GM12878 (cell line): ENCODE results near the gene ZMIZ1. TPM values are rescaled to one million over a fixed set of nuclear protein-coding genes. Genes with fewer than 3 reads are reported as not detected.

Experiments
- ATAC-seq: fragments of 200-7000 bp; cut with Tn5 transposase; 3 replicates; pipeline ENCODE4 v1.9.1; 2020; ENCODE audit warnings: mild to moderate bottlenecking, moderate library complexity
- BruUV-seq: library from RNA; stranded (reverse); fragments of 400-500 nt; replicated peaks from 2 replicates; lab custom pipeline; 2021; lab: Mats Ljungman, UMichigan
- CTCF ChIA-PET: fragments of 300-600 bp; sonication (Branson Sonifier 250); formaldehyde crosslinking; extraction: SDS; loops from one replicate; lab custom pipeline; 2021; ENCODE audit warnings: inconsistent platforms; lab: Yijun Ruan, JAX
- POLR2A ChIA-PET: fragments of 350-600 bp; formaldehyde crosslinking; extraction: SDS; loops from one replicate; lab custom pipeline; 2021; ENCODE audit warnings: inconsistent platforms; lab: Charles Lee
- RAD21 ChIA-PET: fragments of 300-600 bp; sonication (Branson Sonifier 250); formaldehyde crosslinking; loops from one replicate; lab custom pipeline; 2023; ENCODE audit warnings: antibody characterized with exemption; ENCODE audit not compliant: unreplicated experiment; lab: Charles Lee
- SMC1A ChIA-PET: fragments of 300-600 bp; sonication (Branson Sonifier 250); formaldehyde crosslinking; loops from one replicate; lab custom pipeline; 2023; ENCODE audit not compliant: unreplicated experiment, uncharacterized antibody; lab: Charles Lee
- DNase-seq: peaks from one replicate; pipeline ENCODE4 v3.0.0-alpha.2; 2011; ENCODE audit warnings: low read depth, low spot score
- FAIRE-seq: peaks from 3 replicates; lab custom pipeline; 2011; peaks lifted over from hg19 to GRCh38; lab: Jason Lieb, UNC
- H2AFZ ChIP-seq: 2 replicates; pipeline ENCODE4 v1.6.0; 2011; ENCODE audit warnings: low read depth, low read length, control low read depth; ENCODE audit not compliant: control insufficient read depth
- H3K27ac ChIP-seq: 2 replicates; pipeline ENCODE4 v1.5.1; 2011; ENCODE audit warnings: control low read depth; ENCODE audit not compliant: control insufficient read depth, insufficient read depth
- H3K27me3 ChIP-seq, 2 experiments: replicated peaks in 1 of 2; 2 replicates each; pipeline versions ENCODE4 v1.6.0 to v1.6.1; 2011; ENCODE audit warnings: low read length in 1 of 2; ENCODE audit not compliant: control insufficient read depth in 2 of 2, insufficient read depth in 2 of 2
- H3K36me3 ChIP-seq, 2 experiments: 2 replicates each; pipeline ENCODE4 v1.5.1; 2011; ENCODE audit warnings: low read length in 1 of 2; ENCODE audit not compliant: control insufficient read depth in 2 of 2, insufficient read depth in 2 of 2
- H3K4me1 ChIP-seq: 2 replicates; pipeline ENCODE4 v1.6.1; 2011; ENCODE audit warnings: mild to moderate bottlenecking, low read length, moderate library complexity, mixed read lengths; ENCODE audit not compliant: control insufficient read depth, insufficient read depth
- H3K4me2 ChIP-seq: 2 replicates; pipeline ENCODE4 v1.6.0; 2011; ENCODE audit warnings: control low read depth; ENCODE audit not compliant: control insufficient read depth, insufficient read depth
- H3K4me3 ChIP-seq: fragments of 200-600 bp; sonication (generic); 2 replicates; pipeline ENCODE4 v1.5.1; 2016
- H3K79me2 ChIP-seq: 2 replicates; pipeline ENCODE4 v1.6.0; 2011; ENCODE audit warnings: low read length; ENCODE audit not compliant: control insufficient read depth, insufficient read depth
- H3K9ac ChIP-seq: 2 replicates; pipeline ENCODE4 v1.8.0; 2011; ENCODE audit warnings: low read length, control low read depth, mixed read lengths; ENCODE audit not compliant: control insufficient read depth, insufficient read depth
- H3K9me3 ChIP-seq: replicated peaks from 3 replicates; pipeline ENCODE4 v1.5.1; 2011; ENCODE audit warnings: mild to moderate bottlenecking, low read length; ENCODE audit not compliant: control insufficient read depth, insufficient read depth
- H4K20me1 ChIP-seq: 2 replicates; pipeline ENCODE4 v1.6.0; 2011; ENCODE audit not compliant: control insufficient read depth, insufficient read depth
- CBFB ChIP-seq: IDR thresholded peaks from 2 replicates; pipeline ENCODE4 v1.6.1; 2016; ENCODE audit warnings: antibody characterized with exemption, low read depth
- CBX3 ChIP-seq: fragments of 200-600 bp; sonication (generic); IDR thresholded peaks from 2 replicates; pipeline ENCODE4 v1.6.1; 2016; ENCODE audit warnings: low read depth, borderline replicate concordance
- DPF2 ChIP-seq: fragments of 450-650 bp; IDR thresholded peaks from 2 replicates; pipeline ENCODE4 v1.6.1; 2017; ENCODE audit warnings: mild to moderate bottlenecking
- EED ChIP-seq: sonication (generic); IDR thresholded peaks from 2 replicates; pipeline ENCODE4 v1.6.1; 2016; ENCODE audit warnings: antibody characterized with exemption, low read depth
- JUNB ChIP-seq: IDR thresholded peaks from 2 replicates; pipeline ENCODE4 v1.6.1; 2016; ENCODE audit warnings: antibody characterized with exemption, mild to moderate bottlenecking
- LARP7 ChIP-seq: fragments of 450-650 bp; IDR thresholded peaks from 2 replicates; pipeline ENCODE4 v1.6.1; 2017; ENCODE audit warnings: mild to moderate bottlenecking
- NFXL1 ChIP-seq: fragments of 450-650 bp; IDR thresholded peaks from 2 replicates; pipeline ENCODE4 v1.6.1; 2017; ENCODE audit warnings: antibody characterized with exemption, mild to moderate bottlenecking, borderline replicate concordance
- RELA ChIP-seq: fragments of 450-650 bp; IDR thresholded peaks from 2 replicates; pipeline ENCODE4 v1.8.0; 2014; ENCODE audit warnings: borderline replicate concordance; ENCODE audit not compliant: partially characterized antibody
- SP1 ChIP-seq: IDR thresholded peaks from one replicate; pipeline ENCODE4 v1.6.1; 2011; ENCODE audit warnings: low read depth, low read length
- ZNF207 ChIP-seq: fragments of 450-650 bp; IDR thresholded peaks from 2 replicates; pipeline ENCODE4 v1.6.1; 2014; ENCODE audit warnings: antibody characterized with exemption, mild to moderate bottlenecking, borderline replicate concordance
- WGBS: methylation state at CpG from one replicate; pipeline ENCODE4 v1.1.6; 2016; ENCODE audit warnings: low lambda C conversion rate; ENCODE audit not compliant: insufficient replicate concordance, insufficient coverage; ENCODE audit errors: missing lambda C conversion rate; 5-methylcytosine and 5-hydroxymethylcytosine counted together
- in situ Hi-C: fragments of 300-500 bp; cut with MboI; formaldehyde crosslinking; loops from 9 replicates; pipeline ENCODE4 v1.14.3; 2018; ENCODE audit warnings: mixed read lengths
- intact Hi-C: fragments of 100-400 bp; cut with micrococcal nuclease; formaldehyde crosslinking; loops from one replicate; pipeline ENCODE4 v1.14.2; 2022; ENCODE audit not compliant: unreplicated experiment
- polyA plus RNA-seq, 11 experiments: library from polyadenylated mRNA; depleted of rRNA in 4 of 11; unstranded in 6 of 11; stranded (reverse) in 5 of 11; fragments of >200 nt; fragmentation: Nextera tagmentation in 4 of 11; fragmentation: Illumina TruSeq in 1 of 11; extraction: Ambion mirVana in 4 of 11; extraction: Trizol in 1 of 11; gene quantifications; 1 replicate in 1 of 11; 2 replicates in 10 of 11; pipeline versions ENCODE4 v1.2.1 to v1.2.3, GENCODE V29; 2011 to 2016; ENCODE audit warnings: inconsistent platforms in 2 of 11, missing spikeins in 2 of 11, low read depth in 1 of 11
- total RNA-seq, 4 experiments: library from RNA; depleted of rRNA in 3 of 4; stranded (reverse); fragments of >200 nt in 3 of 4; fragmentation: Illumina TruSeq in 1 of 4; extraction: Trizol in 1 of 4; gene quantifications; 2 replicates each; pipeline versions ENCODE4 v1.2.1 to v1.2.3, GENCODE V29; 2013 to 2021
- TF ChIP-seq, protein P1 (sequence below): fragments of 450-650 bp; IDR thresholded peaks from 2 replicates; pipeline ENCODE4 v1.6.1; 2016; ENCODE audit warnings: mild to moderate bottlenecking
- TF ChIP-seq, protein P2 (sequence below): IDR thresholded peaks from 2 replicates; pipeline ENCODE4 v1.6.1; 2011; ENCODE audit warnings: mild to moderate bottlenecking, low read depth, low read length, moderate library complexity; ENCODE audit not compliant: insufficient replicate concordance
- TF ChIP-seq, protein P3 (sequence below): IDR thresholded peaks from 2 replicates; pipeline ENCODE4 v1.6.1; 2012; ENCODE audit warnings: low read depth, low read length, improper control_type of control experiment
- TF ChIP-seq, protein P4 (sequence below): fragments of 450-650 bp; IDR thresholded peaks from 2 replicates; pipeline ENCODE4 v1.6.1; 2017; ENCODE audit warnings: mild to moderate bottlenecking

Gene ZMIZ1
- total and polyA plus RNA-seq, 10 of the 15 experiments (the other 5 are each of a cell fraction or from before 2014, with no cell fraction given) = 3.1 to 82.3 (median 14.9) TPM

DNA sequence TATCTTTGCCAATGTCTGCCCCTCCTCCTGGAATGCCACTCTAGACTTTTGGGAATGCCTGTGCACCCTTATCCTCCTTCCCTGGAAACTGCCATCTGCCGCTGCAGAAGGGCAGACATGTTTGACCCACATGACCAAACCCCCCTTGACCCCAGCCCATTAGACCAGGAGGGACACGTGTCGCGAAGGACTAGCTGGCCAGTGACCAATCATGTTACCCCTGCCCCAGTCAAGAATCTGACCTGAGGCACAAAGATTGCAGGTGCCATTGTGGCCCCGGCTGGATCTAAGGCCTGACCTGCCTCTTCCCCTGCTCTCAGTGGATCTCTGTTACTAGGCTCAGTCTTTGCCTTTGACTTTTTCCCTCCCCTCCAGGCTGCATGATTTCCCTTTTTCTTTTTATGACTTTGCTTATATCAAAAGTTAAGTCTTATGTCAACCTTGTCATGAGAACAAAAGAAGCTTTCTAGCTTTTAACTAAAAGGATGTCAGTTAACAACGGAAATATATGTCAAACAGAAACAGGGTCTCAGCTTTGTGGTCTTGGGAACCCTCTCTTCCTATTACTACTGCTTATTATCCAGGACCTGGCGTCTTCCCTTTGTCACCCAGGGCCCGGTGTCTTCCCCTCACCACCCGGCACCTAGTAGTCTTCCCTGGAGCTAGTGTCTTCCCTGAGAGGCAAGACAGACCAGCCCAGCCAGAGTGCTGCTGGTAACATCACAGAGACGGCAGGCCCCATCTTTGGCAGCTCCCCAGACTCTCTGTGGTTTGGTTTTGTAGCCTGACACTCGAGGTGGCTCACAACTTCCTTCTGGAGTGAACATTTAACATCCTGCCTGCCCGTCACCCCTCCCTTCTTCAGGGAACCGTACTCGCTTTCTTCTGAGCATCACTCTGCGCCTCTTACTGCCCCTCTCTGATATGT lies 254.1 kb downstream of the ZMIZ1 start:
- ATAC-seq (peak; percentile 74), FAIRE-seq (no peak), DNase-seq (peak; percentile 46)
- H3K4me3 ChIP-seq = no peak overlapping the region
- peak overlapping the region; percentile 68 for H2AFZ ChIP-seq
- WGBS = 43% methylated on average over 15 of the region's 15 CpGs
- no peaks in the 10 kb centered on the region; the same call in 2 of the 3 replicates for H3K9me3 ChIP-seq
- POLR2A ChIA-PET = interaction anchor here (0.8 to 2.3 kb wide), 5 partner anchors 8 to 77 kb away, joined by 3 to 11 read pairs (median 5); no protein-coding TSS in a partner anchor
- peak overlapping the region; percentile 80 for H3K4me2 ChIP-seq
- SMC1A ChIA-PET = interaction anchor here (0.7 to 3.5 kb wide), 16 partner anchors 9 to 165 kb away, joined by 3 to 17 read pairs (median 4); partner anchors contain the start of gene PPIF
- no peaks in the 10 kb centered on the region for H3K79me2 ChIP-seq
- RAD21 ChIA-PET = interaction anchor here (0.6 to 2.0 kb wide), 10 partner anchors 9 to 78 kb away, joined by 3 to 7 read pairs (median 4); no protein-coding TSS in a partner anchor
- H3K4me1 ChIP-seq = peaks cover 44% of the 10 kb centered on the region
- H3K9ac ChIP-seq = no peak overlapping the region; the same call in 1 of the 2 replicates
- in situ Hi-C loops = no loop called here
- intact Hi-C loops = no loop called here
- H3K36me3 ChIP-seq = no peaks in the 10 kb centered on the region
- H3K27ac ChIP-seq = peak overlapping the region; percentile 48
- BruUV-seq = no TSS peak
- CTCF ChIA-PET = interaction anchor here (0.9 to 2.3 kb wide), 6 partner anchors 9 to 79 kb away, joined by 3 to 18 read pairs (median 4); partner anchors contain the start of gene PPIF
- no peaks in the 10 kb centered on the region for H3K27me3 ChIP-seq
- H4K20me1 ChIP-seq = no peaks in the 10 kb centered on the region
- TF ChIP-seq, protein P1, sequence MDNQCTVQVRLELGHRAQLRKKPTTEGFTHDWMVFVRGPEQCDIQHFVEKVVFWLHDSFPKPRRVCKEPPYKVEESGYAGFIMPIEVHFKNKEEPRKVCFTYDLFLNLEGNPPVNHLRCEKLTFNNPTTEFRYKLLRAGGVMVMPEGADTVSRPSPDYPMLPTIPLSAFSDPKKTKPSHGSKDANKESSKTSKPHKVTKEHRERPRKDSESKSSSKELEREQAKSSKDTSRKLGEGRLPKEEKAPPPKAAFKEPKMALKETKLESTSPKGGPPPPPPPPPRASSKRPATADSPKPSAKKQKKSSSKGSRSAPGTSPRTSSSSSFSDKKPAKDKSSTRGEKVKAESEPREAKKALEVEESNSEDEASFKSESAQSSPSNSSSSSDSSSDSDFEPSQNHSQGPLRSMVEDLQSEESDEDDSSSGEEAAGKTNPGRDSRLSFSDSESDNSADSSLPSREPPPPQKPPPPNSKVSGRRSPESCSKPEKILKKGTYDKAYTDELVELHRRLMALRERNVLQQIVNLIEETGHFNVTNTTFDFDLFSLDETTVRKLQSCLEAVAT = peak; percentile 38; the same call in 1 of the 2 replicates
- TF ChIP-seq, protein P2, sequence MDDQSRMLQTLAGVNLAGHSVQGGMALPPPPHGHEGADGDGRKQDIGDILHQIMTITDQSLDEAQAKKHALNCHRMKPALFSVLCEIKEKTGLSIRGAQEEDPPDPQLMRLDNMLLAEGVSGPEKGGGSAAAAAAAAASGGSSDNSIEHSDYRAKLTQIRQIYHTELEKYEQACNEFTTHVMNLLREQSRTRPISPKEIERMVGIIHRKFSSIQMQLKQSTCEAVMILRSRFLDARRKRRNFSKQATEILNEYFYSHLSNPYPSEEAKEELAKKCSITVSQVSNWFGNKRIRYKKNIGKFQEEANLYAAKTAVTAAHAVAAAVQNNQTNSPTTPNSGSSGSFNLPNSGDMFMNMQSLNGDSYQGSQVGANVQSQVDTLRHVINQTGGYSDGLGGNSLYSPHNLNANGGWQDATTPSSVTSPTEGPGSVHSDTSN = no peak
- TF ChIP-seq JUNB = no peak
- no peak for TF ChIP-seq CBX3
- no peak for TF ChIP-seq NFXL1
- TF ChIP-seq SP1 = no peak
- TF ChIP-seq, protein P3, sequence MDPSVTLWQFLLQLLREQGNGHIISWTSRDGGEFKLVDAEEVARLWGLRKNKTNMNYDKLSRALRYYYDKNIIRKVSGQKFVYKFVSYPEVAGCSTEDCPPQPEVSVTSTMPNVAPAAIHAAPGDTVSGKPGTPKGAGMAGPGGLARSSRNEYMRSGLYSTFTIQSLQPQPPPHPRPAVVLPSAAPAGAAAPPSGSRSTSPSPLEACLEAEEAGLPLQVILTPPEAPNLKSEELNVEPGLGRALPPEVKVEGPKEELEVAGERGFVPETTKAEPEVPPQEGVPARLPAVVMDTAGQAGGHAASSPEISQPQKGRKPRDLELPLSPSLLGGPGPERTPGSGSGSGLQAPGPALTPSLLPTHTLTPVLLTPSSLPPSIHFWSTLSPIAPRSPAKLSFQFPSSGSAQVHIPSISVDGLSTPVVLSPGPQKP = no peak
- TF ChIP-seq RELA = no peak
- TF ChIP-seq CBFB = 0 out of 2 replicates have a peak, but pooled peaks have one; percentile 18
- 0 out of 2 replicates have a peak, but pooled peaks have one; percentile 27 for TF ChIP-seq DPF2
- no peak for TF ChIP-seq LARP7
- peak; percentile 65; the same call in 1 of the 2 replicates for TF ChIP-seq EED
- TF ChIP-seq, protein P4, sequence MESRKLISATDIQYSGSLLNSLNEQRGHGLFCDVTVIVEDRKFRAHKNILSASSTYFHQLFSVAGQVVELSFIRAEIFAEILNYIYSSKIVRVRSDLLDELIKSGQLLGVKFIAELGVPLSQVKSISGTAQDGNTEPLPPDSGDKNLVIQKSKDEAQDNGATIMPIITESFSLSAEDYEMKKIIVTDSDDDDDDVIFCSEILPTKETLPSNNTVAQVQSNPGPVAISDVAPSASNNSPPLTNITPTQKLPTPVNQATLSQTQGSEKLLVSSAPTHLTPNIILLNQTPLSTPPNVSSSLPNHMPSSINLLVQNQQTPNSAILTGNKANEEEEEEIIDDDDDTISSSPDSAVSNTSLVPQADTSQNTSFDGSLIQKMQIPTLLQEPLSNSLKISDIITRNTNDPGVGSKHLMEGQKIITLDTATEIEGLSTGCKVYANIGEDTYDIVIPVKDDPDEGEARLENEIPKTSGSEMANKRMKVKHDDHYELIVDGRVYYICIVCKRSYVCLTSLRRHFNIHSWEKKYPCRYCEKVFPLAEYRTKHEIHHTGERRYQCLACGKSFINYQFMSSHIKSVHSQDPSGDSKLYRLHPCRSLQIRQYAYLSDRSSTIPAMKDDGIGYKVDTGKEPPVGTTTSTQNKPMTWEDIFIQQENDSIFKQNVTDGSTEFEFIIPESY = no peak
- no peak for TF ChIP-seq ZNF207
